Duodenal mucosa (tissue), 2 donors: ENCODE measurements around the gene HERC3.
A peak's percentile ranks its signal among the peaks of the same experiment; 100 is the strongest.

Experiments
- H3K27ac ChIP-seq: one replicate; pipeline ENCODE4 v1.7.0; 2013; ENCODE audit warnings: low read depth, low read length
- H3K27me3 ChIP-seq, 2 donors: one replicate each; pipeline ENCODE4 v1.7.0; 2013; ENCODE audit warnings: low read length in 2 of 2, control low read depth in 1 of 2; ENCODE audit not compliant: insufficient read depth in 2 of 2, control insufficient read depth in 1 of 2
- H3K36me3 ChIP-seq, 2 donors: one replicate each; pipeline ENCODE4 v1.7.0; 2013; ENCODE audit warnings: low read length in 2 of 2, control low read depth in 1 of 2; ENCODE audit not compliant: insufficient read depth in 2 of 2, control insufficient read depth in 1 of 2
- H3K4me1 ChIP-seq, 2 donors: one replicate each; pipeline ENCODE4 v1.7.0; 2013; ENCODE audit warnings: low read length in 2 of 2, control low read depth in 1 of 2; ENCODE audit not compliant: insufficient read depth in 2 of 2, control insufficient read depth in 1 of 2
- H3K4me3 ChIP-seq, 2 donors: one replicate each; pipeline ENCODE4 v1.7.0; 2013; ENCODE audit warnings: low read length in 2 of 2, low read depth in 1 of 2
- H3K9ac ChIP-seq, 2 donors: one replicate each; pipeline ENCODE4 v1.7.0; 2013; ENCODE audit warnings: low read length in 2 of 2, low read depth in 1 of 2
- H3K9me3 ChIP-seq, 2 donors: one replicate each; pipeline ENCODE4 v1.7.0; 2013; ENCODE audit warnings: low read length in 2 of 2, control low read depth in 1 of 2; ENCODE audit not compliant: control insufficient read depth in 1 of 2

The HERC3 gene

DNA sequence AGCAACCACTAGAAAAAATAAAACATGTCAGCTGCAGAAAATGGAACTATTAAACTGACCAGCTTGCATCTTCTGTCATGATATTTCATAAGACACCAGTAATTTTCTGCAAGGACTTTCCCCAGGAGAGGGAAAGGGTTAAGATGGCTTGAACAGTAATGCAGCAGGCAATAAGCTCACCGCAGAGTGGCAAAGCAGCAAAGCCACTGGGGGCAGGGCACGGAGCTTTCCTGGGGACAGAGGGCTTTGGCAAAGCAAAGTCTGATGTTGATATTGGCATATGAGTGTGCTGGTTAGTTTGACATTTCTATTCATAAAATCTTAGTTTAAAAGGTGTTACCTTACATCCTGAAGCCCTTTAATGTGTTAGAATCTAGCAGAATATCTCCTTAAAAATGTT, 160.5 kb downstream of the HERC3 start:
- Histone ChIP-seq H3K36me3 (peaks cover 28 to 42% of the 10 kb centered on the region in 2 donors), H3K4me3 (no peak overlapping the region), H3K9me3 (no peaks in the 10 kb centered on the region), H3K27ac (no peak overlapping the region), H3K9ac (no peak overlapping the region), H3K27me3 (no peaks in the 10 kb centered on the region), H3K4me1 (peaks cover 10 to 32% of the 10 kb centered on the region in 2 donors)

DNA sequence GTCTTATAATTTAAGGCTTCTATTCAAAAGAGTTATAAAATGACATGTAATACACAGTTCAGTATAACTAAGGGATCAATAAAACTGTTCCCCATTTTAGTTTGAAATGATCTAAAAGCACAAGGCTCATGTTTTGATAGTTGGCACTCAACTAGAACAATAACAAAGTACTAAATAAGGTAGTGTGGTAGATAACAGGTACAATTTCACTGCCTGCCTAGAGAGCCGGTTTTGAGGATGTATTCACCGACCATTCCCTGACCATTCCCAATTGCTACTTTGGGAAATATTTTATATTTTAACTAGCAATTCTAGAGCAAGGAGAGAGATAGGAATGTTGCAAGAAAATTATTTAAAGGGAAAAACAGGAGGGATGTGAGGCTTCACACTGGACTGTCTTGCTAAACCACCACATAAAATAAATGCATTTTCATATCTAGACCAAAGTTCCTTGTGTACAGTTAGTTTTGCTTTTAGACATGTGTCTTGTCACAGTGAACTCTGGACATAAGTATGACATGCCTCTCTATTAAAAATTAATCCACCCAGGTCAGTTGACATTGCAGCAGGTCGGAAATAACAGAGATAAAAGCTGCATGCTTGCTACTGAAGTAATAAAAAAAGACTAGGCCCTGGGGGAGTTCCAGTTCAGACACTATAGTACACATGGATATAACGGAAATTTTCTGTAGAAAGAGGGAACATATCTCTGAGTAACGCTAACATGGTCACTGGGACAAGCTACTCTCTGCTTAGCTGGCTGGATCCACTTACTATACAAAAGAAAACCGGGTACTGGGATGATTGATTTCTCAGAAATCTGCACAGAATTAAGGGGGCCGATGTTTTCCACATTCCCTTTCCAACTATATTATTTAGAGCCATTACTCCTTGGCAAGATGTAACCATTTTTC, 161.6 kb downstream of the HERC3 start:
- Histone ChIP-seq H3K27me3 (no peaks in the 10 kb centered on the region), H3K9me3 (no peaks in the 10 kb centered on the region), H3K4me3 (no peak overlapping the region), H3K4me1 (peaks cover 10 to 36% of the 10 kb centered on the region in 2 donors), H3K27ac (no peak overlapping the region), H3K36me3 (peaks cover 20 to 43% of the 10 kb centered on the region in 2 donors), H3K9ac (no peak overlapping the region)

DNA sequence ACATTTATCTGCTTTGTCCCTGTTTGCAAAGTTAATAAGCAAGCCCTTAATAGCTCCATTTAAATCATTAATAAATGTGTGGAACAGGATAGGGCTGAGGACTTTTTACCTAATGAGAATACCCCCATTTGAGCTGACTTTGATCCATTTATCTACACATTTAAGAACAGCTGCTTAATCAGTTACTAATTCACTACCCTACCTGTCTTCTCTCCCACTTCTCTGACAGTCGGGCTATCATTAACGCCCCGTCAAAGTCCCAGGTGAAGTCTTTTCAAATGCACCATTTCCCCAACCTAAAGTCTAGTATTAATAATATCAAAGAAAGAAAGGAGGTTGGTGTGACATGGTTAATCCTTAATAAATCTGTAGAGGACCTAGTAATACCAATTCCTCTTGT, 162.5 kb downstream of the HERC3 start:
- peaks cover 10 to 38% of the 10 kb centered on the region in 2 donors for H3K4me1 ChIP-seq
- H3K9me3 ChIP-seq: no peaks in the 10 kb centered on the region
- peak overlapping the region in 1 of 2 donors; percentile 19 for H3K4me3 ChIP-seq
- no peaks in the 10 kb centered on the region for H3K27me3 ChIP-seq
- no peak overlapping the region for H3K27ac ChIP-seq
- peaks cover 16 to 40% of the 10 kb centered on the region in 2 donors for H3K36me3 ChIP-seq
- no peak overlapping the region for H3K9ac ChIP-seq

DNA sequence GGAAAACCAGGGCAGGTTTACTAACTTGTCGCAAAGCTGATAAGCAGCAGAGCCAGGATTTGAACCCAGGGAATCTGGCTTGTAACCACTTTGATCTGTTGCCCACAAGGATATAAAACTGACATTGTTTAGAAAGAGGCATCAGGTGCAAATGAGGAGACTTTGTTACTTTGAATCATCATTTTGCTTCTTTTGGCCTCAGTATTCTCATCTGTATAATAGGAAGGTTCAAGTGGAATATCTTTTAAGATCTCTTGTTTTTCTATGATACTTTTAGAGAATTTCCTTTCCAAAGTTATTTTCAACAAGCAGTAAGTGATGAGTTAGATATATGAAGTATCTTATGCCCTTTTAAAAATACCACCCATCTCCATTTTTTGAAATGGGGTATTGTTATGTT, 163.2 kb downstream of the HERC3 start:
- H3K4me1 ChIP-seq: peaks cover 10 to 38% of the 10 kb centered on the region in 2 donors
- H3K27ac ChIP-seq: no peak overlapping the region

DNA sequence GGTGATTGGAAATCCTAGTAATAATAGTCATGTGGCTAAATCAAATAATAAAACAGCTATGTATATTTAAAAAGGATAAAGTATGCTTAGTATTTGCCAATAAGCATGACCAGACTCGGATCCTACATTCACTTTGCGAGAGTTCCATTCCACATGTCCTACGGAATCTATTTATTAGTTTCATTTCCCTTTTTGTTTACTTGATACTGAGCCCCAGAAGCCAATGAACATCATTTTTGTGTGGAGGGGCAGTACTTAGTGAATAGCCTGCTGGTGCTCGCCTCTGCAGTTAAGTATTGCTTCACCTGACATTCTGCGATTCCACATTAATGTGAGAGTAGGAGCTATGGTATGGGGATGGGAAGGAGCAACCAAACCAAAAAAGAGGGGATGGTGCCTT, 163.9 kb downstream of the HERC3 start:
- Histone ChIP-seq H3K36me3 (peaks cover 10 to 27% of the 10 kb centered on the region in 2 donors), H3K27ac (no peak overlapping the region), H3K4me1 (peaks cover 10 to 38% of the 10 kb centered on the region in 2 donors), H3K27me3 (no peaks in the 10 kb centered on the region), H3K9ac (no peak overlapping the region), H3K4me3 (no peak overlapping the region), H3K9me3 (no peaks in the 10 kb centered on the region)

More for the DNA sequence above, 163.2 kb downstream of the HERC3 start:
- peaks cover 9 to 33% of the 10 kb centered on the region in 2 donors for H3K36me3 ChIP-seq
- no peak overlapping the region for H3K9ac ChIP-seq
- no peaks in the 10 kb centered on the region for H3K9me3 ChIP-seq
- H3K4me3 ChIP-seq: peak overlapping the region in 1 of 2 donors; percentile 19
- no peaks in the 10 kb centered on the region for H3K27me3 ChIP-seq

DNA sequence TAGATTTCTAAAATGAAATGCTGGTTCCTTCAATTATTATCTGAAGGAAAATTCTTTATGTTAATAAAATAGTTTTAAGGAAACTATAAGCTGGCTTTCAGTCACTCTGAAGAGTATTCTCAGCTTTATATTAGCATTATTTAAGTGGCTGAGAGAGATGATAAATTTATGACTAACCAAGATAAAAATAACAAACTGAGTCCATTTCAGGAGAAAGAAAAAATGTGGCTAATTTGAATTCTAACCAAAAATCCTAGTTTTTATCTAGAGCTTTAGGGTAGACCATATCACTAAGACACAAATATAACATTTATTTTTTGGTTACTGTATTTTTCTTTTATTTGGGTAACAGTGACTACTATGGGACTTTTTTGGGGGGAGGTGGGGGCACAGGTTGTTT, 164.8 kb downstream of the HERC3 start:
- Histone ChIP-seq H3K9ac (no peak overlapping the region), H3K9me3 (no peaks in the 10 kb centered on the region), H3K4me3 (no peak overlapping the region), H3K27ac (no peak overlapping the region), H3K27me3 (no peaks in the 10 kb centered on the region), H3K36me3 (peaks cover 13 to 30% of the 10 kb centered on the region in 2 donors), H3K4me1 (peaks cover 10 to 38% of the 10 kb centered on the region in 2 donors)

DNA sequence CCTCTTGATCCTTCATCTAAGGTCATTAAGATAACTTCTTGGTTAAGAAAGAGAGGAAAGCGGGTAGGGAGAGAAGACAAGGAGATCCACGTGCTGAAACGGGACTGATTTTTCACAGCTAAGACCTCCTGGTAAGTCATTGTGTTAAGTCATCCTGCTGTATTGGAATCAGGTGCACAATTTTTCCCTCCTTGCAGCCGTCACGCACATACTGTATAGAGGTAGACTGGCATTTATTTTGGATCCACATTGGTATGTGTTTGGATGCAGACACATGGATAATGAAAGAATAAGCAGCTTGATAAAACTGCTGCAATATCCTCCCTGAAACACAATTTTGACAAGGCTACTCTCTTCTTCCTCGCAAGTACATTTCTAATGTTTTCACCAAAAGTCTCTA, 165.5 kb downstream of the HERC3 start:
- no peaks in the 10 kb centered on the region for H3K9me3 ChIP-seq
- H3K4me3 ChIP-seq: no peak overlapping the region
- no peaks in the 10 kb centered on the region for H3K27me3 ChIP-seq
- H3K36me3 ChIP-seq: peaks cover 13 to 31% of the 10 kb centered on the region in 2 donors
- H3K9ac ChIP-seq: no peak overlapping the region
- peaks cover 10 to 33% of the 10 kb centered on the region in 2 donors for H3K4me1 ChIP-seq
- H3K27ac ChIP-seq: no peak overlapping the region
